COR-L47 (cell line): Measurements from ENCODE around the gene TDP2.
"Not testable (repeated sequence)": the region's sequence is repeated elsewhere in the genome, so short reads cannot be mapped to it uniquely, and the experiment has no call there.

Source experiments
- DNase-seq: peaks from one replicate; lab custom pipeline; 2025; lab: John Stamatoyannopoulos, UW

Gene TDP2

DNA sequence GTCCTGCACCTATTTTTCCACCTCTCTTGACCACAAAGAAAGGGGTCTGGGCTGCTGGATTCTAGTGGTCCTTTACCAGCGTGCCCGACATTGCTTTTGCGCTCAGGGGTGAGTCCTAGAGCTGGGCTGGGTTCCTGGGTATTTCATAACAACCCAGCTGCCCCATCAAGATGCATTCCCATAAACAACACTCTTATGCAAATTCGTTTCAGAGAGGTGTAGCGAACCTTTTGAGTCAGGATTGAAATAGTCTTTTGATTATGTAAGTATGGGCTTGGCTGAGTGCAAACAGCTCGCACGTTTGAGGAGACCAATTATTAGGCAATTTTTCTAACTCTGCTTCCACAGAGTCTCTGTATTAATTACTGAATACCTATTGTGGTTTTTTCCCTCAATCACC lies 13.9 kb upstream of the TDP2 start:
- no peak for DNase-seq

DNA sequence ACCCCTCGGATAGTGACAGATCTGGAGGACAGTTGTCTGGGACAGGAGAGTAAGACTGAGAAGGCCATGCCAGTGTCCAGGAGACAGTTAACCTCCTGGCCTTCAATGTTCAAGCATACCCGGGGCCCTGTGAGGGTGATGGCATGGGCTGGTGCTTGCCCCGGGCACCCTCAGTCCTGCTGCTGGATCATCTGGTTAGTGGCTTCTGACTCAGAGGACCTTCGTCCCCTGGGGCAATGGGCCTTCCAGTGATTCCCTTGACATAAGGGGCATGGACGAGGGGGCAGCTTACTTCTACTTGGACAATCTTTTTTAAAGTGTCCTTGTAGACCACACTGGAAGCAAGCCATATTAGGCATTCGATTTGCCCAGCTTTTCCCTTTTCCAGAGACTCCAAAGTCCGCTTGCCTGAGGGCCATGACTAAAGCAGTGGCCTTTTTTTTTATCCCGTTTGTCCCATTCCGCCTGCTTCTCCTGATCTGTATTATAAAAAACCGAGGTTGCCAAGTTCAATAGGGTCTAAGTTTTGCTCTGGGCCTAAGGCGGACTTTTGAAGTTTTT lies 12.2 kb upstream of the TDP2 start:
- not testable (repeated sequence) for DNase-seq

DNA sequence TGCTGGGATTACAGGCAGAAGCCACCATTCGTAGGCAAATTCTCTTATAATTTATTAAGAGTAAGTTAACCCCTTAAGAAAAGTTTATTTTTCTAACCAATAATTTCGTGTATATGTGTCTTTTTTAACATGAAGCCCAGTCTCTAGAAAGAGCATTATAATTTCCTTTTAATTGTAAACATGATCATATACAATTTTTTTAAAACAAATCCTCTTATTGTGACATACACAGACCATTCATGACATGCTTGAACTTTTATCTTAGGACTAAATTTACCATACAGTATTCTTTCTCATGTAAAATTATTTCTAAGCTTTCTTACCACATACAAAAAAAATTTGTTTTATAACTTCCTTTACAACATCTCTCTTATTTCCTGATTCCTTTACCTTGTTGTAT lies 6.9 kb upstream of the TDP2 start:
- DNase-seq: no peak

DNA sequence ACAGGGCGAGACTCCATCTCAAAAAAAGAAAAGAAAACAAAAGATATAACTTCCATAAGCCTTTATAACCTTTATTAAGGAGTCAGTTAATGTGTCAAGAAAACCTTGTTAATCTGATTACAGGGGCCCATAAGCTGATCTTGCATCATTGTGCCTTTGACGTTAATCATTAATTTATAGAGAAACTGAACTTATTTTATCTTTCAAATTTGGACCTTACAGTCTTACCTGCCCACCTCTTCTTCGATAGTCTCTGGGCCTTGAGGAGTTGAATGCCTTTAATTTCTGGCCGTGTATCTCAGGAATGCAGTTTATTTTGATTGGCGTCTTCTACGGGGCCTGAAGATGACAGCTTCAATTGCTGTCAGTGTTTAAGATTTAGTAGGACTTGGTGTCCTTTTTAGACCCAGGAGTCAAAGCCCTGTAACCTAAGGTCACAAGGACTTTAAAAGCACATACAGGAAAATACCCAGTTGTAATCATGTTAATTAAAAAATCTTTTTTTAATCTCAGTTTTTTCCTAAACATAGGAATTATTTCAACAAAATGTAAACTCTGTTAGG lies 6.0 kb upstream of the TDP2 start:
- no peak for DNase-seq

DNA sequence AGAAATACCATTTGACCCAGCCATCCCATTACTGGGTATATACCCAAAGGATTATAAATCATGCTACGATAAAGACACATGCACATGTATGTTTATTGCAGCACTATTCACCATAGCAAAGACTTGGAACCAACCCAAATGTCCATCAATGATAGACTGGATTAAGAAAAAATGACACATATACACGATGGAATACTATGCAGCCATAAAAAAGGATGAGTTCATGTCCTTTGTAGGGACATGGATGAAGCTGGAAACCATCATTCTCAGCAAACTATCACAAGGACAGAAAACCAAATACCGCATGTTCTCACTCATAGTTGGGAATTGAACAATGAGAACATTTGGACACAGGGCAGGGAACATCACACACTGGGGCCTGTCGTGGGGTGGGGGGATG lies 4.4 kb upstream of the TDP2 start:
- DNase-seq: not testable (repeated sequence)

DNA sequence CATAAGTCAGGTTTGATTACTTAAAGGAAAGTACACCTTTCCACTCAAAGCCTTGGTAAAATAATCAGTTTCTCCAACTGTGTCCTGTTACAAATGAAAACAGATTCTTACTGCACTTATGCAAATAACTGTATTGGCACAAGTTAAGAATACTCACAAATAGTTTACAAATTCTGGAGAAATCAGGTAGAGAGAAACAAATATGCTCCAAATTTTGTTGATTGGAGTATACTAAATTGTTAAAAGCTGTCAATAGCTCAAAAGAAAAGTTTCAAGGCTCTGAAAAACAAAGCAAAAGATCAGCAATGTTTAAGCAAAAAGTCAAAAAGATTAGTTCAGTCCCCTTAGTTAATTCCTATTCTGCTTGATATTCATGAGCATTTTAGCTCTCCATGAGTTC lies 3.8 kb upstream of the TDP2 start:
- not testable (repeated sequence) for DNase-seq

DNA sequence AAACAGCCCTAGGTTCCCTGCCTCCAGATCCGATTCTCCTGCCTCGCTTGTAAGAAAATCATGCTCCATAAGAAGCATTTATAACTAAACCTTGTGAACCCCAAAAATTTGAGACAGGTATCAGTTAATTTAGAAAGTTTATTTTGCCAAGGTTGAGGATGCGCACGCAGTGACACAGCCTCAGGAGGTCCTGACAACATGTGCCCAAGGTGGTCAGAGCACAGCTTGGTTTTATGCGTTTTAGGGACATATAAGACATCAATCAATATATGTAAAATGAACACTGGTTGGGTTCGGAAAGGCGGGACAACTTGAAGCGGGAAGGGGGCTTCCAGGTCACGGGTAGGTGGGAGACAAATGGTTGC lies 2.3 kb upstream of the TDP2 start:
- DNase-seq: no peak

DNA sequence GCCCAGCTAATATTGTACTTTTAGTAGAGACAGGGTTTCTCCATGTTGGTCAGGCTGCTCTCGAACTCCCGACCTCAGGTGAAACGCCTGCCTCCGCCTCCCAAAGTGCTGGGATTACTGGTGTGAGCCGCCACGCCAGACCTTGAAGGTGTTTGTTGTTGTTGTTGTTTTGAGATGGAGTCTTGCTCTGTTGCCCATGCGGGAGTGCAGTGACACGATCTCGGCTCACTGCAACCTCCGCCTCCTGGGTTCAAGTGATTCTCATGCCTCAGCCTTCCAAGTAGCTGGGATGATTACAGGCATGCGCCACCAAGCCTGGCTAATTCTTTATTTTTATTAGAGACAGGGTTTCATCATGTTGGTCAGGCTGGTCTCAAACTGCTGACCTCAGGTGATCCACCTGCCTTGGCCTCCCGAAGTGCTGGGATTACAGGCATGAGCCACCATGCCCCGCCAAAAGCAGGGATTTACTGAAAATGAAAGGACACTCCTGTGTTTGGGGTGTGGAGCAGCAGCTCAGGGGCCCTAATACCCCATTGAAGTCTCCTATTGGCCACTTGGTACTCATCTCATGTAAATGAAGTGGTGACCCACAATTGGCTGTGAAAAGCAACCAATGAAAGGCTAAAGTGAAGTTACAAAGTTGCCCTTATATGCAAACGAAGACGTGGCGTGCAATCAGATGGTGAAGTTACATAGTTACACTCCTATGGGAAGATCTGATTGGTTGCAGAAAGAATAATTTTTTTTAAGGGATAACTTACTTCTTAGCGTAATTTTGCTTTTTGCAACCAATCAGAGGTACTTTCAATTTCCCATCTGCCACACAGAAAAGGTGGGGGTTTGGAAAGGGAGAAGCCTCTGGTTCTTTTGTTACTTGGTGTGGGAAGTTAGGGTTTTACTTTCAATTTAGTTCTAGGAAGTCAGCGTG lies 1.6 kb upstream of the TDP2 start:
- not testable (repeated sequence) for DNase-seq

DNA sequence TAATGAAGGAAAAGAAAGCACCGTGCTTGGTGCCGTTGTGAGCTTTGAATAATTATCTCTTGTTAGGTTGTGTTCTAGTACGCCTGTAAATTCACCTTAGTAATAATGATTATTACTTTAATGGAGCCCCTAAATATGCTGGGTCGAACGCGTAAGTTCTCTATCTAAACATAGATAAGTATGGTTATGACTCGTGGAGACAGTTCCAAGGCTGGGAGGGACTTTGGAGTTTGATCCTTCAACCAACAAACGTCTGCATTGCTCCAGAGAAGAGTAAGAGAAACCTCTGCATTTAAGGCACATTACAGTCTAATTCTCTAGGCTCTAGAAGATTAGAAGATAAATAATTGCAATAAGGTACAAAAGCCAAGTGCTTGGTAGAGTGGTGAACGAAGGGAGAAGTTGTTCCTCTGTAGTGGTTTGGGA lies 692 bp upstream of the TDP2 start:
- DNase-seq: no peak

DNA sequence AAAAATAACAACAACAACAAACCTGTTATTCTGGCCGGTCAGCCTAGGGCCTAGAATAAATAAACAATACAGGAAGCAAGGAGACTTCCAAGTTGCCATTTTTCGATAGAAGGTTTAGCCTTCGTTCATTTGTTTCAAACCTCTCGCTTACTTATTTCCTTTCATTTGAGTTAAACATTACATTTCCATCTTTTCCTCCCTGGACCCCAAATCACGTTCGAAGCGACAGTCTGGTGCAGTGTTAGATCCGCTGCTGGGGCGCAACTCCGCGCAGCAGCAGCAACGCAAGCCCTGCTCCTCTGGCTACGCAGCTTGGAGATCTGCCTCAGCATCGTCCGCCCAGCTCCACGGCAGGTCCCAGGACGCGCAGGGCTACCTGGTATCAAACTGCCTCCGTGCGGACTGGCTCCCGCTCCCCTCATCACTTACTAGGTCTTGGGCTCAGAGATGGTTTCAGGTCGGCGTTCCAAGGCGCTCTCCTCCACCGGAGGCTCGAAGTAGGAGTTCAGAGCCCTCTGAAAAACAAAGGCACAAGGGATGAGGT lies 530 bp downstream of the TDP2 start:
- peak; percentile 56 for DNase-seq

DNA sequence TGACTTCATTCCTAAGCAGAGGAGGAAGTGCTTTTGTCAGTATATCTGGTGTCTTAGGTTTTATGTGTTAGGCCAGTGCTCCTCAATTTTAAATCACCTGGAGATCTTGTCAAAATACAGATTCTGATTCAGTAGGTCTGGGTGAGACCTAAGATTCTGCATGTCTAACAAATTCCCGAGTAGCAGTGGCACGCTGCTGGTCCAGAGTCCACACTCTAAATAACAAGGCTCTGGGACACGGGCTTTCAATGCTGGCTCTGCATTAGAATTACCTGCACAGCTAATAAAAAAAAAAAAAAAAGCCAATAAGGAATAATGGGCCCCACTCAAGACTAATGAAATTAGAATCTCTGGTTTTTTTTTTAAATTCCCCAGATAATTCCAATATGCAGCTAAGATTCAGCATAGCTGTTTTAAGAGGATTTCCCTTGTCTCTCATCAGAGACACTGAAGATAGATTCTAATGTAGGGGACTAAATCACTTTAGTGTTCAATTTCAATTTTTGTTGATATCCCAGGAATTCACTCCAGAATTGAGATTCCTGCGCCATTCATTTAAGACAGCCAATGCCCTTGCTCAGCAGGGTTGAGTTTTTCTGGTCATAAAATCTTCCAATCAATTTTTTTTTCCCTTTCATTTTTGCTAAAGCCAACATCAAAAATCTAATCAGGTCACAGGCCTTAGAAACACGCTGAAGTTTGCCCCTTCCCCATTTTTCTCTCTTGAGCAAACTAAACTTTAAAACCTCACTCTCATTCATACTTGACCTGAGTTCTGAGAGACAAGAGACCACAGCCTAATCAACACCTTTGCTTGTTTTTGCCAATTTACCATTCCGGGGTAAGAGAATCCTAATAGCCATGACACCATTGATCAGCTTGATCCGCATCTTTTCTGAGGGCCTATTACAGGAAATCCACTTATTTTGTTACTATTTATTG lies 2.4 kb downstream of the TDP2 start:
- no peak for DNase-seq

DNA sequence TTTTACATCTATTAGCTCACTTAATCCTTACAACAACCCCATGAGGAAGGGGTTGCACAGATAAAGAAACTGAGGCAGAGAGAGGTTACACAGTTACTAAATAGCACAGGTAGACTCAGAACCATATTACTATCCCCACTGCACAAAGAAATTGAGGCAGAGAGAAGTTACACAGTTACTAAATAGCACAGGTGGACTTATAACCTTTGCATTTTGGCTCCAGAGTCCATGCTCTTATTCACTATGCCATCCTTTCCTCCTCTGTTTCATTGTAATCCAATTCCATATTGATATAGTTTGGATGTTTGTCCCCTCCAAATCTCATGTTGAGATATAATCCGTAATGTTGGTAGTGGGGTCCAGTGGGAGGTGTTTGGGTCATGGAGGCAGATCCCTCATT lies 3.5 kb downstream of the TDP2 start:
- DNase-seq: no peak

DNA sequence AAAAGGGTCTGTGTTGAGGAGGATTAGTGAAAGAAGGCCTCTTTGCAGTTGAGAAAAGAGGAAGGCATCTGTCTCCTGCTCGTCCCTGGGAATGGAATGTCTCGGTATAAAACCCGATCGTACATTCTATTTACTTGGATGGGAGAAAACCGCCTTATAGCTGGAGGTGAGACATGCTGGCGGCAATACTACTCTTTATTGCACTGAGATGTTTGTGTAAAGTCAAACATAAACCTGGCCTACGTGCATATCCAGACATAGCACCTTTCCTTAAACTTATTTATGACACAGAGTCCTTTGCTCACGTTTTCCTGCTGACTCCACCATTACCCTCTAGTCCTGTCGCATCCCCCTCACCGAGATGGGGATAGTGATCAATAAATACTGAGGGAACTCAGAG lies 4.5 kb downstream of the TDP2 start:
- DNase-seq: no peak

DNA sequence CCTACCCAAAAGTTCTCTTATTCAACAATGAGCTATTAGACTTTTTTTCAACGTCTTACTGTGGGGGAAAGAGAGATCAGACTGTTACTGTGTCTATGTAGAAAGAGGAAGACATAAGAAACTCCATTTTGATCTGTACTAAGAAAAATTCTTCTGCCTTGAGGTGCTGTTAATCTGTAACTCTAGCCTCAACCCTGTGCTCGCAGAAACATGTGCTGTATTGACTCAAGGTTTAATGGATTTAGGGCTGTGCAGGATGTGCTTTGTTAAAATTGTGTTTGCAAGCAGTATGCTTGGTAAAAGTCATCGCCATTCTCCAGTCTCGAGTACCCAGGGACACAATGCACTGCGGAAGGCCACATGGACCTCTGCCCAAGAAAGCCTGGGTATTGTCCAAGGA lies 4.9 kb downstream of the TDP2 start:
- not testable (repeated sequence) for DNase-seq

DNA sequence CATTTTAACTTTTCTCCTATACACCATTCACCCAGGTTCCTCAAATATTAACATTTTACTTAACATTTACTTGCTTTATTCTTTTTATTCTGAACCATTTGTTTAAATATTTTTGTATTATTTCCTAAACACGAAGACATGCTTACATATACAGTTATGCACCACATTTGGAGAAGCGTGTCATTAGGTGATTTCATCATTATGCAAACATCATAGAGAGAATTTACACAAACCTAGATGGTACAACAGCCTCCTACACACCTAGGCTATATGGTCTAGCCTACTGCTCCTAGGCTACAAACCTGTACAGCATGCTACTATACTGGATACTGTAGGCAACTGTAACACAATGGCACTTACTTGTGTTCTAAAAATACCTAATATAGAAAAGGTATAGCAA lies 6.6 kb downstream of the TDP2 start:
- no peak for DNase-seq

DNA sequence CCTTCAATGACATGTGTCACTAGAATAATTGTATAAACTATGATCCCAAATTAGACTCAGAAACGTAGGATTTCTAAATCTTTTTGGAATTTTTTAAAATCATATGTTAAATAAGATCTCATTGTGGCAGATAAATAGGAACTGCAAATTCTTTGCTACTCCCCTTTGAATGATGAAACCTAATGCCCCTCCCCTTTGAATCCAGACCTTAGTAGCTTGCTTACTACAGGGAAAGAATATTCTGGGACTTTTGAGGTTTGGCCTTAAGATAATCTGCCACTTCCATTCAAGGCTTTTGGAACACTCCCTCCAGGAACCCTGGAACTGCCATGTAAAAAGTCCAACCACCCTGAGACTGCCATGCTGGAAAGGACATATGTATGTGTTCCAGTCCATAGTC lies 7.1 kb downstream of the TDP2 start:
- no peak for DNase-seq

DNA sequence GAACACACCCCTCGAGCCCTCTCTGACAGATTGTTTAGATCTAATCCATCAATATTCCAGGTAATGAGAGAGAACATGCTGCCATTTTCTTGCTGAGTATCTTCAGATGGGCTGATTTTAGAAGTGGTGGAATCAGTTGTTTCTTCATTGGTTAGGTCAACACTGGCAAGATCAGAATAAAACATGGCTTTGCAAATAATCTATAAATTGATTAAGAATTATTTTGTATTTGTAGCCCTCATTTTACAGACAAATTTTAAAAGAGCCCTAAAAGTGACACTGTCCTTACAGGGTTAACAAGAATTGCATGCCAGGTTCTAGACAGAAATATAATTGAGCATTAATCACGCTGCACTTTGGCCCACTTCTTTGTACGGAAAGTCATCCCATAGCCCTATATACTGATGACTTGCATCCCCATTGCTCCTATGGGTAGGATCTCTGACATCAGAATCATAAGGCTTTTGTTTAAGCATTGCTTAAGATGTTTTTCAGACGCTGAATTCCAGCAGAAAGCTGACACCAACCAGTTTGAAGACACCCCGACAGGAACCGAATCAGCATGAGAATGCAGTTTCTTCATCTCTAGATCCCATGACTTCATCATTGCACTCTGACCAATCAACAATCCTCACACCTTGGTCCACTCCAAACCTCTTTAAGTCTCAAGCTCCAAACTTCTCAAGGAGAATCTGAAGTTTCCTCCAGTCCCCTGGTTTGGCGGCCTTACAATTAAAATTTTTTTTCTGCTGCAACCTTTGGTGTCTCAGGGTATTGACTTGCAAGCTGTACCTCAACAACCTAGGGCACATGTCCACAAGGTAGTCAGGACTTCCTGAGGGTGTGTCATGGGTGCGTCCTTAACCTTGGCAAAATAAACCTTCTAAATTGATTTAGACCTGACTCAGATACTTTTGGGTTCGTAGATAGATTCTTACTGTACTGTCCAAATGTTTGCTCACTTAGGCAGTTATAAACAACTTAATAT lies 7.8 kb downstream of the TDP2 start:
- no peak for DNase-seq

DNA sequence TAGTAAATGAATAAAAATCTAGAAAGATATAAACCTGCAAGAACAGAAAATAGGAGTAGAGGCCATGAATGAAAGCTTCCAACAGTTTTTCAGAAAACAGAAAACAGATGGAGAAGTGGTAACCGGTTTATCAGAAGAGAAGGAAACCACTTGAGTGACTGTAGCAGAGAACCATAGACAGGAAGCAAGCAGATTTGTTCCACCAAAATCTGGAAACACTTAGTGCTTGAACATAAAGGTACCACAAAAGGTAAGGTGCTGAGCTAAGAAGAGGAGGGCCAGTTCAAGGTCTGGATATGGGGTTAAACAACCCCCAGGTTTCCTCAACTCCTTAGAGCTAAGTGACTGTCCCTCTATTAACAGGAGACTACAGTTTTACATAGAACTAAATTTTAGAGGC lies 11.5 kb downstream of the TDP2 start:
- DNase-seq: no peak

DNA sequence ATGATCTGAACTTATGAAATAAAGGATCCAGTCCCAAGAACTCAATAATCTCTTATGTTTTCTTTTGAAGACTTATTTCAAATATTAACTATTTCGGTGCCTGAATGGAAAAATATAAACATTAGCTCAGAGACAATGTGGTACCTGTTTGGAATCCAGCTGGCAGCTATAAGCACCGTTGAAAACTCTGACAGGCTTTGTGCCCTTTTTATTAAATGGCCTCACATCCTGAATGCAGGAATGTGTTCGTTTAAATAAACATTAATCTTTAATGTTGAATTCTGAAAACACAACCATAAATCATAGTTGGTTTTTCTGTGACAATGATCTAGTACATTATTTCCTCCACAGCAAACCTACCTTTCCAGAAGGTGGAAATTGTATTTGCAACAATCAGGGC lies 16.3 kb downstream of the TDP2 start:
- DNase-seq: no peak

DNA sequence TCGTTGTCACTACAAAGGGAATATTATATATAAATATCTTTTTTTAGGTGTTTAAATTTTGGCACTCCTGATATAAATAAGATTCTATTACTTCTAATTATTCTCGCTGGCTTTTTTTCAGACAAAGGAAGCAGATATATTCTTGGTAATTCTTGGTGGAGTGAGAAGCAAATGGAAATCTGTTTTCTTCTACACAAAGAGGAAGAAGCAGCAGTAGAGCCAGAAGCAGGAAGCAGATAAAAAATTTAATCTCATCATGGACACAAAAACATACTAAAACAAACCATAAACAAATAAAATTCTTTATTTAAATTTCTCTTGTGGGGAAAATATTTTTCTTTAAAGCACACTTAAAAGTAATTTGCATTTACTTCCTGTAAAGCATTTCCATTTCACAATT lies 17.0 kb downstream of the TDP2 start:
- DNase-seq: no peak

DNA sequence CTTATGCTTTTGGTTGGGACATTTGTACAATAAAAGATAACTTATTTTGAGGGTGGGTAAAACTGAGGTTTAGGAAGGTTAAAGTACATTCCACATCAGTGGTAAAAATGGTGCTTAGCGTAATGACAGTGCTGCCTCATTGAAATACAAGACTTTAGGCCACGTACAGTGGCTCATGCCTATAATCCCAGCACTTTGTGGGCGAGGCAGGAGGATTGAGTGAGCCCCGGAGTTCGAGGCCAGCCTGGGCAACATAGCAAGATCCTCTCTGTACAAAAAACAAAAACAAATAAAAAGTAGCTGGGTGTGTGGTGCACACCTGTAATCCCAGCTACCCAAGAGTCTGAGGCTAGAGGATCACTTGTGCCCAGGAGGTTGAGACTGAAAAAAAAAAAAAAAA lies 18.4 kb downstream of the TDP2 start:
- DNase-seq: no peak
